ENCODE measurements around the gene BRD1. TPM values are rescaled to one million over a fixed set of nuclear protein-coding genes. Genes with fewer than 3 reads are reported as not detected.

BRD1 gene
- total and polyA plus RNA-seq, 4 donors, result 16.6 to 51.5 (median 28.1) TPM

GRCh38 chr22:49735901-49736421, 91.7 kb downstream of the BRD1 start:
- DNase-seq, result no peak
- H3K27ac ChIP-seq (ENCODE audit: low read depth in 1 of 2, low read length in 1 of 2), result no peak overlapping the region
- peaks cover 0 to 7% (median 0%) of the 10 kb centered on the region in 4 donors for H3K9me3 ChIP-seq (ENCODE audit: control insufficient read depth in 4 of 4, insufficient read depth in 3 of 4, low read length in 3 of 4)
- H3K4me1 ChIP-seq (ENCODE audit: control insufficient read depth in 5 of 5, insufficient read depth in 5 of 5, low read length in 5 of 5), result no peaks in the 10 kb centered on the region
- H3K4me3 ChIP-seq, result no peak overlapping the region
- 69 to 81% methylated on average over 13 of the region's 13 CpGs for WGBS, 2 donors
- no peaks in the 10 kb centered on the region for H3K27me3 ChIP-seq (ENCODE audit: control insufficient read depth in 3 of 3, insufficient read depth in 3 of 3, low read length in 2 of 3)
- TF ChIP-seq CTCF (IDR thresholded peaks at IDR 0.05; ENCODE audit: control extremely low read depth, extremely low read depth), result no peak
- no peak overlapping the region for H3K9ac ChIP-seq (ENCODE audit: insufficient read depth in 1 of 2, low read length in 2 of 2)
- no peaks in the 10 kb centered on the region for H3K36me3 ChIP-seq (ENCODE audit: control insufficient read depth in 4 of 4, insufficient read depth in 4 of 4, low read length in 4 of 4)
- no peak for ATAC-seq (ENCODE audit: insufficient read depth, low FRiP score)

GRCh38 chr22:49735411-49735900, 92.2 kb downstream of the BRD1 start:
- TF ChIP-seq CTCF (IDR thresholded peaks at IDR 0.05; ENCODE audit: control extremely low read depth, extremely low read depth), result no peak
- ATAC-seq (ENCODE audit: insufficient read depth, low FRiP score), result no peak
- Histone ChIP-seq H3K36me3 (ENCODE audit: control insufficient read depth in 4 of 4, insufficient read depth in 4 of 4, low read length in 4 of 4) (no peaks in the 10 kb centered on the region), H3K27me3 (ENCODE audit: control insufficient read depth in 3 of 3, insufficient read depth in 3 of 3, low read length in 2 of 3) (peaks cover 0 to 3% (median 0%) of the 10 kb centered on the region in 3 donors), H3K27ac (ENCODE audit: low read depth in 1 of 2, low read length in 1 of 2) (no peak overlapping the region), H3K4me1 (ENCODE audit: control insufficient read depth in 5 of 5, insufficient read depth in 5 of 5, low read length in 5 of 5) (no peaks in the 10 kb centered on the region), H3K9me3 (ENCODE audit: control insufficient read depth in 4 of 4, insufficient read depth in 3 of 4, low read length in 3 of 4) (peaks cover 0 to 7% (median 0%) of the 10 kb centered on the region in 4 donors), H3K4me3 (no peak overlapping the region), H3K9ac (ENCODE audit: insufficient read depth in 1 of 2, low read length in 2 of 2) (no peak overlapping the region)
- DNase-seq, result peak; percentile 52 to 68 (median 61)
- WGBS, 2 donors, result 31 to 48% methylated on average over 15 to 16 of the region's 16 CpGs

GRCh38 chr22:49734882-49735281, 92.8 kb downstream of the BRD1 start:
- TF ChIP-seq CTCF (IDR thresholded peaks at IDR 0.05; ENCODE audit: control extremely low read depth, extremely low read depth), result no peak
- H3K4me1 ChIP-seq (ENCODE audit: control insufficient read depth in 5 of 5, insufficient read depth in 5 of 5, low read length in 5 of 5), result no peaks in the 10 kb centered on the region
- H3K27ac ChIP-seq (ENCODE audit: low read depth in 1 of 2, low read length in 1 of 2), result no peak overlapping the region
- H3K27me3 ChIP-seq (ENCODE audit: control insufficient read depth in 3 of 3, insufficient read depth in 3 of 3, low read length in 2 of 3), result peaks cover 0 to 3% (median 0%) of the 10 kb centered on the region in 3 donors
- 82 to 88% methylated on average over 12 of the region's 12 CpGs for WGBS, 2 donors
- H3K36me3 ChIP-seq (ENCODE audit: control insufficient read depth in 4 of 4, insufficient read depth in 4 of 4, low read length in 4 of 4), result no peaks in the 10 kb centered on the region
- H3K9me3 ChIP-seq (ENCODE audit: control insufficient read depth in 4 of 4, insufficient read depth in 3 of 4, low read length in 3 of 4), result peaks cover 0 to 4% (median 0%) of the 10 kb centered on the region in 4 donors
- DNase-seq (no peak), ATAC-seq (ENCODE audit: insufficient read depth, low FRiP score) (no peak)
- H3K9ac ChIP-seq (ENCODE audit: insufficient read depth in 1 of 2, low read length in 2 of 2), result no peak overlapping the region
- no peak overlapping the region for H3K4me3 ChIP-seq

- 85% methylated on average over 11 of the region's 11 CpGs for WGBS, 2 donors
- Histone ChIP-seq H3K4me3 (no peak overlapping the region), H3K27me3 (ENCODE audit: control insufficient read depth in 3 of 3, insufficient read depth in 3 of 3, low read length in 2 of 3) (peaks cover 0 to 3% (median 0%) of the 10 kb centered on the region in 3 donors), H3K27ac (ENCODE audit: low read depth in 1 of 2, low read length in 1 of 2) (no peak overlapping the region), H3K9me3 (ENCODE audit: control insufficient read depth in 4 of 4, insufficient read depth in 3 of 4, low read length in 3 of 4) (peaks cover 0 to 4% (median 0%) of the 10 kb centered on the region in 4 donors), H3K36me3 (ENCODE audit: control insufficient read depth in 4 of 4, insufficient read depth in 4 of 4, low read length in 4 of 4) (no peaks in the 10 kb centered on the region), H3K4me1 (ENCODE audit: control insufficient read depth in 5 of 5, insufficient read depth in 5 of 5, low read length in 5 of 5) (no peaks in the 10 kb centered on the region), H3K9ac (ENCODE audit: insufficient read depth in 1 of 2, low read length in 2 of 2) (no peak overlapping the region)
- no peak for TF ChIP-seq CTCF (IDR thresholded peaks at IDR 0.05; ENCODE audit: control extremely low read depth, extremely low read depth)
- no peak for DNase-seq
- ATAC-seq (ENCODE audit: insufficient read depth, low FRiP score), result no peak
These were observed 93.3 kb downstream of the BRD1 start for GRCh38 chr22:49734390-49734789.

Measured in lung (tissue), 12 donors.